ENCODE measurements around the gene ZNF709. TPM values are rescaled to one million over a fixed set of nuclear protein-coding genes. Genes with fewer than 3 reads are reported as not detected.

Gene ZNF709
- total RNA-seq, 1 experiment from 2014 or later: not detected

DNA sequence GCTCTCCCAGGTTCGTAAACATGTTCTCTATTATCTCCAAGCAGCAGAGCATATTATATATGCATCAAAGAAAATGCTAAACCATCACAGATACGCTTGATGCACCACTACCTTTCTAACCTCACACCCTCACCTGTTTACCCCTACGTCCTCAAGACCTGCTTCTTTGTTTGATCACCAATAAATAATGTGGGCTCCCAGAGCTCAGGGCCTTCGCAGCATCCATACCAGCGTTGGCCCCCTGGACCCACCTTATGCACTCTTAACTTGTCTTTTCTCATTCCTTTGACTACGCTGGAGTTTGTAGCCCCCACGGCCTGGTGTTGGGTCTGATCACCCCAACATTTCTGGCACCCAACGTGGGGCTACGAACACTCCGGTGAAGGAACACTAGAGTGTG, 33.8 kb downstream of the ZNF709 start:
- Histone ChIP-seq H3K27me3 (ENCODE audit: insufficient read depth, low read length) (no peaks in the 10 kb centered on the region), H3K4me1 (ENCODE audit: control insufficient read depth in 1 of 2, insufficient read depth in 2 of 2, low read length in 2 of 2) (no peaks in the 10 kb centered on the region), H3K4me3 (replicated peaks in 1 of 2; ENCODE audit: low read depth in 1 of 2, low read length in 2 of 2) (no peak overlapping the region), H3K27ac (ENCODE audit: low read depth, low read length) (no peak overlapping the region), H2AFZ (ENCODE audit: low read depth, low read length, poor library complexity, severe bottlenecking) (no peak overlapping the region), H3K4me2 (ENCODE audit: low read length) (no peak overlapping the region), H3K9me2 (ENCODE audit: insufficient read depth) (no peaks in the 10 kb centered on the region), H4K20me1 (ENCODE audit: insufficient read depth) (no peaks in the 10 kb centered on the region), H3K36me3 (ENCODE audit: control insufficient read depth in 1 of 2, insufficient read depth in 2 of 2, low read length in 2 of 2) (no peaks in the 10 kb centered on the region), H3K9ac (ENCODE audit: low read length) (no peak overlapping the region), H3K79me2 (ENCODE audit: insufficient read depth, low read length) (no peaks in the 10 kb centered on the region), H3K9me3 (ENCODE audit: control insufficient read depth in 1 of 2, insufficient read depth in 1 of 2, low read depth in 1 of 2, low read length in 2 of 2) (no peaks in the 10 kb centered on the region; a peak in 2 of 4 replicates)
- TF ChIP-seq FOSL1 (IDR thresholded peaks at IDR 0.05; ENCODE audit: low read depth): no peak
- no peak for TF ChIP-seq RAD21 (IDR thresholded peaks at IDR 0.05; ENCODE audit: low read depth)
- TF ChIP-seq POLR2A (IDR thresholded peaks at IDR 0.05; ENCODE audit: borderline replicate concordance, extremely low read depth, insufficient read depth, insufficient read length): no peak
- no peak for TF ChIP-seq ZNF274 (IDR thresholded peaks at IDR 0.05; ENCODE audit: low read depth, low read length)
- TF ChIP-seq, protein P1, sequence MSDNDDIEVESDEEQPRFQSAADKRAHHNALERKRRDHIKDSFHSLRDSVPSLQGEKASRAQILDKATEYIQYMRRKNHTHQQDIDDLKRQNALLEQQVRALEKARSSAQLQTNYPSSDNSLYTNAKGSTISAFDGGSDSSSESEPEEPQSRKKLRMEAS (IDR thresholded peaks at IDR 0.05): no peak
- TF ChIP-seq EGR1 (IDR thresholded peaks at IDR 0.05; ENCODE audit: low read depth): no peak
- no peak for TF ChIP-seq ELF1 (IDR thresholded peaks at IDR 0.05; ENCODE audit: borderline replicate concordance, low read depth)
- TF ChIP-seq JUND (IDR thresholded peaks at IDR 0.05): no peak
- no peak for TF ChIP-seq EZH2 (IDR thresholded peaks at IDR 0.05)
- TF ChIP-seq POLR2AphosphoS5 (IDR thresholded peaks at IDR 0.05; ENCODE audit: low read depth, low read length): no peak
- TF ChIP-seq TCF7L2 (IDR thresholded peaks at IDR 0.05; ENCODE audit: borderline replicate concordance, extremely low read depth, insufficient read depth, insufficient read length): no peak
- TF ChIP-seq, protein P2, sequence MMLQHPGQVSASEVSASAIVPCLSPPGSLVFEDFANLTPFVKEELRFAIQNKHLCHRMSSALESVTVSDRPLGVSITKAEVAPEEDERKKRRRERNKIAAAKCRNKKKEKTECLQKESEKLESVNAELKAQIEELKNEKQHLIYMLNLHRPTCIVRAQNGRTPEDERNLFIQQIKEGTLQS (IDR thresholded peaks at IDR 0.05): no peak
- TF ChIP-seq CBX3 (IDR thresholded peaks at IDR 0.05; ENCODE audit: low read depth): no peak
- no peak for TF ChIP-seq CEBPB (IDR thresholded peaks at IDR 0.05; ENCODE audit: low read depth)
- TF ChIP-seq, protein P3, sequence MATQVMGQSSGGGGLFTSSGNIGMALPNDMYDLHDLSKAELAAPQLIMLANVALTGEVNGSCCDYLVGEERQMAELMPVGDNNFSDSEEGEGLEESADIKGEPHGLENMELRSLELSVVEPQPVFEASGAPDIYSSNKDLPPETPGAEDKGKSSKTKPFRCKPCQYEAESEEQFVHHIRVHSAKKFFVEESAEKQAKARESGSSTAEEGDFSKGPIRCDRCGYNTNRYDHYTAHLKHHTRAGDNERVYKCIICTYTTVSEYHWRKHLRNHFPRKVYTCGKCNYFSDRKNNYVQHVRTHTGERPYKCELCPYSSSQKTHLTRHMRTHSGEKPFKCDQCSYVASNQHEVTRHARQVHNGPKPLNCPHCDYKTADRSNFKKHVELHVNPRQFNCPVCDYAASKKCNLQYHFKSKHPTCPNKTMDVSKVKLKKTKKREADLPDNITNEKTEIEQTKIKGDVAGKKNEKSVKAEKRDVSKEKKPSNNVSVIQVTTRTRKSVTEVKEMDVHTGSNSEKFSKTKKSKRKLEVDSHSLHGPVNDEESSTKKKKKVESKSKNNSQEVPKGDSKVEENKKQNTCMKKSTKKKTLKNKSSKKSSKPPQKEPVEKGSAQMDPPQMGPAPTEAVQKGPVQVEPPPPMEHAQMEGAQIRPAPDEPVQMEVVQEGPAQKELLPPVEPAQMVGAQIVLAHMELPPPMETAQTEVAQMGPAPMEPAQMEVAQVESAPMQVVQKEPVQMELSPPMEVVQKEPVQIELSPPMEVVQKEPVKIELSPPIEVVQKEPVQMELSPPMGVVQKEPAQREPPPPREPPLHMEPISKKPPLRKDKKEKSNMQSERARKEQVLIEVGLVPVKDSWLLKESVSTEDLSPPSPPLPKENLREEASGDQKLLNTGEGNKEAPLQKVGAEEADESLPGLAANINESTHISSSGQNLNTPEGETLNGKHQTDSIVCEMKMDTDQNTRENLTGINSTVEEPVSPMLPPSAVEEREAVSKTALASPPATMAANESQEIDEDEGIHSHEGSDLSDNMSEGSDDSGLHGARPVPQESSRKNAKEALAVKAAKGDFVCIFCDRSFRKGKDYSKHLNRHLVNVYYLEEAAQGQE (IDR thresholded peaks at IDR 0.05; ENCODE audit: low read depth): no peak
- intact Hi-C loops (cut with micrococcal nuclease): no loop called here
- CTCF ChIA-PET: no interaction called here
- POLR2A ChIA-PET: no interaction called here
- no TSS peak for BruUV-seq (replicated peaks)
- ATAC-seq (no peak), DNase-seq (ENCODE audit: low read depth, low spot score) (no peak)
- RAD21 ChIA-PET (ENCODE audit: low non-redundant PET in 1 of 2, low total read pairs in 2 of 2, uncharacterized antibody in 2 of 2, unreplicated experiment in 2 of 2): no interaction called here
